ENCODE data around the gene RGS17.
"Not testable (repeated sequence)": the region's sequence is repeated elsewhere in the genome, so short reads cannot be mapped to it uniquely, and the experiment has no call there.

GRCh38 chr6:152985300-152985699 lies 145.8 kb downstream of the RGS17 start:
- TF ChIP-seq, protein P1, sequence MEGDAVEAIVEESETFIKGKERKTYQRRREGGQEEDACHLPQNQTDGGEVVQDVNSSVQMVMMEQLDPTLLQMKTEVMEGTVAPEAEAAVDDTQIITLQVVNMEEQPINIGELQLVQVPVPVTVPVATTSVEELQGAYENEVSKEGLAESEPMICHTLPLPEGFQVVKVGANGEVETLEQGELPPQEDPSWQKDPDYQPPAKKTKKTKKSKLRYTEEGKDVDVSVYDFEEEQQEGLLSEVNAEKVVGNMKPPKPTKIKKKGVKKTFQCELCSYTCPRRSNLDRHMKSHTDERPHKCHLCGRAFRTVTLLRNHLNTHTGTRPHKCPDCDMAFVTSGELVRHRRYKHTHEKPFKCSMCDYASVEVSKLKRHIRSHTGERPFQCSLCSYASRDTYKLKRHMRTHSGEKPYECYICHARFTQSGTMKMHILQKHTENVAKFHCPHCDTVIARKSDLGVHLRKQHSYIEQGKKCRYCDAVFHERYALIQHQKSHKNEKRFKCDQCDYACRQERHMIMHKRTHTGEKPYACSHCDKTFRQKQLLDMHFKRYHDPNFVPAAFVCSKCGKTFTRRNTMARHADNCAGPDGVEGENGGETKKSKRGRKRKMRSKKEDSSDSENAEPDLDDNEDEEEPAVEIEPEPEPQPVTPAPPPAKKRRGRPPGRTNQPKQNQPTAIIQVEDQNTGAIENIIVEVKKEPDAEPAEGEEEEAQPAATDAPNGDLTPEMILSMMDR (IDR thresholded peaks at IDR 0.05) = not testable (repeated sequence)
- not testable (repeated sequence) for TF ChIP-seq ZFX (IDR thresholded peaks at IDR 0.05; ENCODE audit: borderline replicate concordance)
